LNCaP clone FGC (cell line): ENCODE data around the gene PPM1H.

Source experiments
- DNase-seq: peaks from one replicate; pipeline ENCODE4 v3.0.0-alpha.2; 2011; ENCODE audit warnings: low read depth
- H3K4me3 ChIP-seq: 2 replicates; pipeline ENCODE4 v1.5.1; 2011; ENCODE audit warnings: mild to moderate bottlenecking, low read depth, low read length, control low read depth
- CTCF ChIP-seq: IDR thresholded peaks from 2 replicates; pipeline ENCODE4 v1.5.1; 2012; ENCODE audit warnings: mild to moderate bottlenecking; ENCODE audit not compliant: control insufficient read depth, insufficient read depth; ENCODE audit errors: extremely low read depth

Gene PPM1H

GRCh38 chr12:62789851-62790250 is 145.1 kb downstream of the PPM1H start:
- TF ChIP-seq CTCF, result no peak
- no peak for DNase-seq

GRCh38 chr12:62787611-62788010 is 147.3 kb downstream of the PPM1H start:
- H3K4me3 ChIP-seq, result no peak overlapping the region
- no peak for TF ChIP-seq CTCF
- no peak for DNase-seq

More at GRCh38 chr12:62789851-62790250, 145.1 kb downstream of the PPM1H start:
- no peak overlapping the region for H3K4me3 ChIP-seq

- no peak overlapping the region for H3K4me3 ChIP-seq
- no peak for TF ChIP-seq CTCF
- DNase-seq, result no peak
Measured at GRCh38 chr12:62787023-62787422, 147.9 kb downstream of the PPM1H start.

GRCh38 chr12:62785941-62786559 is 148.9 kb downstream of the PPM1H start:
- no peak for DNase-seq
- TF ChIP-seq CTCF, result no peak

GRCh38 chr12:62784576-62784975 is 150.4 kb downstream of the PPM1H start:
- TF ChIP-seq CTCF, result no peak
- DNase-seq, result no peak
- H3K4me3 ChIP-seq, result no peak overlapping the region

More at GRCh38 chr12:62785941-62786559, 148.9 kb downstream of the PPM1H start:
- no peak overlapping the region for H3K4me3 ChIP-seq

- no peak overlapping the region for H3K4me3 ChIP-seq
- DNase-seq, result no peak
- TF ChIP-seq CTCF, result no peak
Measured at GRCh38 chr12:62783881-62784280, 151.1 kb downstream of the PPM1H start.
